ENCODE results near the gene TMEM135.
A peak's percentile ranks its signal among the peaks of the same experiment; 100 is the strongest.

The TMEM135 gene

GRCh38 chr11:87317441-87317840 lies 279.7 kb downstream of the TMEM135 start:
- no peak for DNase-seq

DNA sequence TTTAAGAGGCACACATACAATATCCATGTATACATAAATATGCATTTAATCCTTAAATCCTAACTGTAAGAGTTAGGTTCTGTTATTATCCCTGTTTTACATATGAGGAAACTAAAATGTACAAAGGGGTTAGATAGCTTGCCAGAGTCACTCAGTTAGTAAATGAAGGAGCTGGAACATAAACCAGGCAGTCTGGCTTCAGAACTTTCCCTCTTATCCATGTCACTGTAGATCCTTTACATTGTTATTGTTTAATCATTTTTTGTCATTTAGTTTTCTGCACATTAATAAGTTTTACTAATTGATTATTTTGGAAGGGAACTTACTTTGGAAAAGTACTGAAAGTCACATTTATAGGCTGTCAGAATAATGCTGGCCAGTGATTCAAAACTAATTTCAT lies 282.4 kb downstream of the TMEM135 start:
- no peak for DNase-seq

- DNase-seq, result no peak
Measured at GRCh38 chr11:87322568-87322967, 284.8 kb downstream of the TMEM135 start.

GRCh38 chr11:87323899-87324298 lies 286.2 kb downstream of the TMEM135 start:
- DNase-seq, result no peak

DNA sequence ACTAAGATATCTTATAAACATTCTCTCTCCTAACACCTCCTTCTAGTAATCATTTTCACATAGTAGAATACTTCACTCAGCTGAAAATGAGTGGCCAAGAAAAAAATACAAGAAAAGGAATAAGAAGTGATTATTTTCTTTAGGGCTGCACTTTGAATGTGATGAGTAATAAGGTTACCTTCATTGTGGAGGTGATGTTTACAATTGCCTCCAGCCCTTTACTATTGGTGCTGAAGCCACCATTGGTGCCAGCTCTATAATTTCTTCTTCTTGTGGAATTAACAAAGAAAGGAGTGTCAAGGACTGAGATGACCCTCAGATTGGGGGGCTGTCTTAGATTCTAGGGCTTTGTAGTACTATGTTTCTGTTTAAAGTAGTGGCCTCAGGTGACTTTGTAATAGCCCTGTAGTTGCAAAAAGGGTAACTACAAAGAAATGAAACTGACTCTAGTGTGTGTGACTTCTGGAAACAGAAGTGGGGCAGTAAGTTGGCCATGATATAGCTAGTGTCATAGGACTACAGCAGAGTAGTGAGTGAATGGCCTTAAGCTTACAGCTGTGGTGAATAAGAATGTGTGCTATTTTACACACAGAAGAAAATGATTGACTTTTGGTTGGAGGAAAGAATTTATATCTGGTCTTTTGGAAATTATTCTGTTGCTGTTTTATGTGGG lies 287.2 kb downstream of the TMEM135 start:
- DNase-seq, result no peak

GRCh38 chr11:87325490-87325872 lies 287.7 kb downstream of the TMEM135 start:
- DNase-seq, result no peak

- DNase-seq, result no peak
Measured at GRCh38 chr11:87326594-87326993, 288.9 kb downstream of the TMEM135 start.

- no peak for DNase-seq
Measured at GRCh38 chr11:87329172-87329571, 291.4 kb downstream of the TMEM135 start.

DNA sequence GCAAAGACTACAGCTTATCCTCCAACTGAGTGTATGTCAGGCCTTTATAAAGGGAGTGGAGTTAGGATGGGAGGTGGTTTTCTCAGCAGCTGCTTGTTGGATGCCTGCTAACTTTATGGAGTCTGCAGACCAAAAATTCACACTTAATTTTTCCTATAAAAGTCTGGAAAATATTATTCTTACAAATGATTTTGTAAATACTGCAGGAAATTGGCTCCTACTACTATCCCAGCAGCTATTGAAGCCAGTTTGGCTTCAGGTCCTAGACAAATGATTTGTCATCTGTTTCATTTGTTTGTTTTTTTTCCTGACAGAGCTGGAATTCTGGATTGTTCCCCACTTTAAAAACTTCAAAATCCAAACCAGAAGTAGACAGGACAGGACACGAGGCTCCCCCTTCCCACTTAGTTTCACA lies 292.5 kb downstream of the TMEM135 start:
- no peak for DNase-seq

DNA sequence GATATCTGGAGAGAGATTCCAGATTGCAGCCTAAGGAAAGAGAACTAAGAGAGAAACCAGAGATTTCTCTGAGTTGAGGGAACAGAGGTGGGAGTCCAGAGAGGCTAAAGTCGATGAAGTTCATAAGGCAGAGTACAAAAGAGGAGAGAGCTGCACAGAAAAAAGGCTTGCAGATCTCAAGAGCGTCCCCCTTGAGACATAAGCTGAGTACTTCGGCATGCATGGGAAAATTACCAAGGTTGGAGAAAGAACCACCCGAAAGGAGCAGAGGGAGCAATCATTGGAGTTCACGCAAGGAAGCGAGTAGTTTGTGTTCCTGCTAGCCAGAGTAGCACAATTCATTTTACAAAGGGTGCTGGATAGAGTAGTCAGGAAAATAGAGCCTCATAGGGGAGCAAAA lies 293.5 kb downstream of the TMEM135 start:
- no peak for DNase-seq

- DNase-seq, result no peak
Measured at GRCh38 chr11:87338046-87338639, 300.4 kb downstream of the TMEM135 start.

GRCh38 chr11:87339416-87339815 lies 301.7 kb downstream of the TMEM135 start:
- no peak for DNase-seq

DNA sequence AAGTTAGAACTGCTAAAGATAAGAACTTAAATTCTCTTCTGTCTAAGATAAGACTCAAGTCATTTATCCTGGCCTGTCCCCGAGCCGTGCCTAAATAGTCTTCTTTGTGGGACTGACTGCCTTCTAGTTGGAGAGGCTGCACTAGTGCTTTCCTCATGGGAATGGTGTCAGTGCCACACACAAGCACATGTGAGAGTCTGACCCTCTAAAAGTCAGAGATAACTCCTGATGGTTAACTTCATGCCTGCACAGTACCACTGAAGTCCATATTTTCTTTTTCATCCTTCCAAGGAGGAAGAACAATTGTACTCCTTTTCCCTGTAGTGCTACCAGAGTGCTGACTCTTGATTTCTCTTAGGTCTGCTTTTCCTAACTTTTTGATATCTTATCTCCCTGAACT lies 309.7 kb downstream of the TMEM135 start:
- DNase-seq, result no peak

DNA sequence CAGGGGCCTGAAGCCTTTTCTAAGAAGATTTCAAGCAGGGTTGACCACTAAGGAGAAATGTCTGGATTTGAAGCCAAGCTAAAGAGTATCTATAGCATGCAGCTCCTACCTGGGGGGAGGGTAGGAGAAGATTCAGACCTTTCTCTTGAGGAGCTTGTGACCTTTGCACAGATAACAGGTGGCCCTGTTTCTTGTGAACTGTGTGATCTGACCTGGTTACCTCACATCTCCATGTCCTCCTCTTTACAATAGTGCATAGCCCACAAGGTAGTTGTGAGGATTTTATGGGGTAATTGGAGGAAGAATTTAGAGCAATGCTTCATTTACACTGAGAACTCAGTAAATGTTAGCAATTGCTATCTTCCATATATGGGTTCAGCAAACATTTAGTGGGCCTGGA lies 310.1 kb downstream of the TMEM135 start:
- no peak for DNase-seq

DNA sequence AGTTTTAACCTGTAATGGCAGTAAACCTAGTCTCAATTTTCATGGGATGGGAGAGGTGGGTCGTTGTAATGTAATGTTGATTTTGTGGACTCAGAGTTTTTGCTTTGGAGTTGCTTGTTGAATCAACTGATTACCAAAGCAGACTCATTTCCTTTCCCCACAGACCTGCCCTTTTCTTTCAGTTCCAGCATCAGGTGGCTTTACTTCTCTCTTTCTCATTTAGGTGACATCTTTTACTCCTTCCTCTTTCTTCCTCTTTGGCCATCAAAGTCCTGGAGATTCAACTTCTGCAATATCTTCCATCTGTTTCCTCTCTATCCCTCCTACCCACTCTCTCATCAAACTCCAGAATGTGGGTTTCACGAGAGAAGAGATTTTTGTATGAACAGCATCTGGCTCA lies 313.9 kb downstream of the TMEM135 start:
- no peak for DNase-seq

GRCh38 chr11:87352759-87353707 lies 315.3 kb downstream of the TMEM135 start:
- peak; percentile 63 for DNase-seq

- DNase-seq, result no peak
Measured at GRCh38 chr11:87353771-87354345, 316.1 kb downstream of the TMEM135 start.

GRCh38 chr11:87355596-87355995 lies 317.9 kb downstream of the TMEM135 start:
- no peak for DNase-seq

DNA sequence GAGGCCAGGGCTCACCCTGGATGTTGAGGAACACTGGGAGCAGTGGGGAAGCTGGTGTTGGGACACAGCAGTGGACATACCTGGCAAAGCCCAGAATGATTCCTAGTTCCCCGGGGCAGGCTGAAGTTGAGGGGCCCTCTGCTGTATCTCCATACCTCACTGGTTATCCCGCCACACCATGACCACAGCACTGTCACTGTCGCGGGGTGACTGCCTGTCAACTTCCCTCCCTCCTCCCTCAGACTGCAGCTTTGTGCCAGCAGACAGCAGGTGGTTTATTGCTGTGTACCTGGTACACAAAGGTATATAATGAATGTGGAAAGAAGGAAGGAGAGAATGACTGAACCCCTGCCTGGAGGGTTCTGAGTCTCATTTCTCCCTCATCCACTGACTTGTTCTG lies 318.7 kb downstream of the TMEM135 start:
- DNase-seq, result no peak

DNA sequence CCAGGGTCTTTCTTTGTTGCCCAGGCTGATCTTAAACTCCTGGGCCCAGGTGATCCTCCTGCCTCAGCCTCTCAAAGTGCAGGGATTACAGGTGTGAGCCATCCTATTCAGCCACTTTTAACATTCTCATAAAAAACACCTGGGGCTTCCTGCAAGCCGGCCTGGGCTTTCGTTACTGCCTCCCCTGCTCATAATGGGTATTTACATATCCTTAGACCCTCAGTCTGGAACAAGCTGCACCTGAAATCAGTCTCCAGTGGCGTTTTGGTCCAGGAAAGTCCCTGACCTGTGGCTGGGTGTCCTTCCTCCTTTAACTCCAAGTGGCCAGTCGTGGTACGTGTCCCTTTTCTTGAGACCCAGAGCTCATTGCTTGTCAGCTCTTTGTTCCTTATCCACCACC lies 320.7 kb downstream of the TMEM135 start:
- no peak for DNase-seq

- DNase-seq, result no peak
Measured at GRCh38 chr11:87359401-87359800, 321.7 kb downstream of the TMEM135 start.

GRCh38 chr11:87361891-87362290 lies 324.2 kb downstream of the TMEM135 start:
- no peak for DNase-seq

DNA sequence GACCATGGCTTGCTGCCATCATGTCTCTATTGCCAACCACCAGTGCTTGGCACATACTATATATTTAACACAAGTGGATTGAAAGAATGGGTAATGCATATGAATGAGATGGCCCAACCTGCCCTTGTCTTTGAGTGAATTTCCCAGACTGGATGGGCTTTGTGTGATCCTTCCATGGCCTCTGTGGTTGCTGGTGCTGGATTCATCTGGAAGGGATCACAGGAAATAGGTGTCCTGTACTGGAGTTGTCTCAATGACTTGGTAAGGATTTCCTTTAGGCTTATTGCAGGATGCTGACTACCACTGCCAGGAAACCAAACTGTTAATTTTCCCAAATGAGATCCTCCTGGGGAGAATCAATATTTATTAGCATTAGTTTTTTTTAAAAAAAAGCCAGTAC lies 328.6 kb downstream of the TMEM135 start:
- no peak for DNase-seq

All from central memory CD4-positive, alpha-beta T cell (primary cell).